Activated B cell treated with CpG ODN at 0.5 μM for 24 hours (primary cell): ENCODE measurements around the gene FDXACB1. TPM values are rescaled to one million over a fixed set of nuclear protein-coding genes. Genes with fewer than 3 reads are reported as not detected.

ENCODE experiments used
- ATAC-seq: fragments of 200-7000 bp; cut with Tn5 transposase; one replicate; pipeline ENCODE4 v1.10.0; 2021; ENCODE audit warnings: low read depth, mild to moderate bottlenecking, moderate library complexity
- CTCF ChIA-PET: fragments of 350-600 bp; sonication (Branson Sonifier 250); formaldehyde crosslinking; loops from one replicate; lab custom pipeline; 2021; ENCODE audit warnings: antibody characterized with exemption; lab: Charles Lee
- POLR2A ChIA-PET: fragments of 350-600 bp; sonication (Branson Sonifier 250); formaldehyde crosslinking; loops from one replicate; lab custom pipeline; 2021; ENCODE audit warnings: antibody characterized with exemption; lab: Charles Lee
- DNase-seq: peaks from one replicate; pipeline ENCODE4 v3.0.0; 2022
- H3K27ac Mint-ChIP-seq: one replicate; pipeline ENCODE4 v1.8.0; 2020; ENCODE audit warnings: mixed read lengths
- H3K27me3 Mint-ChIP-seq: one replicate; pipeline ENCODE4 v1.8.0; 2021; ENCODE audit warnings: mixed read lengths
- H3K36me3 Mint-ChIP-seq: one replicate; pipeline ENCODE4 v1.8.0; 2021; ENCODE audit warnings: low read depth, mixed read lengths
- H3K4me1 Mint-ChIP-seq: one replicate; pipeline ENCODE4 v1.8.0; 2021; ENCODE audit warnings: mixed read lengths
- H3K4me3 Mint-ChIP-seq: one replicate; pipeline ENCODE4 v1.8.0; 2020; ENCODE audit warnings: mild to moderate bottlenecking, mixed read lengths
- H3K9me3 Mint-ChIP-seq: one replicate; pipeline ENCODE4 v1.8.0; 2020; ENCODE audit warnings: mixed read lengths
- CTCF ChIP-seq: fragments of 200-600 bp; IDR thresholded peaks from one replicate; pipeline ENCODE4 v1.8.0; 2022; ENCODE audit warnings: antibody characterized with exemption, mild to moderate bottlenecking
- intact Hi-C: fragments of 100-400 bp; cut with micrococcal nuclease; formaldehyde crosslinking; loops from one replicate; pipeline ENCODE4 v1.15.1; 2024
- total RNA-seq: library from RNA; stranded (reverse); gene quantifications from 2 replicates; pipeline ENCODE4 v1.2.3, GENCODE V29; 2022

Gene FDXACB1
- total RNA-seq, 1 donor from 2014 or later, result 7.4 TPM

GRCh38 chr11:111917788-111918187 lies 38.8 kb upstream of the FDXACB1 start:
- CTCF ChIA-PET, result no interaction called here
- H3K27ac Mint-ChIP-seq, result no peak overlapping the region

GRCh38 chr11:111917312-111917711 lies 38.3 kb upstream of the FDXACB1 start:
- Mint-ChIP-seq H3K27ac (no peak overlapping the region), H3K36me3 (no peaks in the 10 kb centered on the region), H3K27me3 (peaks cover 39% of the 10 kb centered on the region), H3K9me3 (no peaks in the 10 kb centered on the region), H3K4me1 (no peaks in the 10 kb centered on the region), H3K4me3 (no peak overlapping the region)
- DNase-seq (no peak), ATAC-seq (no peak)
- intact Hi-C loops, result no loop called here
- ChIA-PET CTCF (no interaction called here), POLR2A (no interaction called here)
- TF ChIP-seq CTCF, result no peak

More at GRCh38 chr11:111917788-111918187, 38.8 kb upstream of the FDXACB1 start:
- no peaks in the 10 kb centered on the region for H3K36me3 Mint-ChIP-seq
- TF ChIP-seq CTCF, result no peak
- intact Hi-C loops, result no loop called here
- no peak for DNase-seq
- no peak for ATAC-seq
- POLR2A ChIA-PET, result no interaction called here
- no peaks in the 10 kb centered on the region for H3K9me3 Mint-ChIP-seq
- H3K27me3 Mint-ChIP-seq, result peaks cover 38% of the 10 kb centered on the region
- H3K4me1 Mint-ChIP-seq, result no peaks in the 10 kb centered on the region
- no peak overlapping the region for H3K4me3 Mint-ChIP-seq

GRCh38 chr11:111916768-111917167 lies 37.8 kb upstream of the FDXACB1 start:
- DNase-seq, result no peak
- no peaks in the 10 kb centered on the region for H3K36me3 Mint-ChIP-seq
- peaks cover 44% of the 10 kb centered on the region for H3K27me3 Mint-ChIP-seq
- H3K9me3 Mint-ChIP-seq, result no peaks in the 10 kb centered on the region
- no peak for TF ChIP-seq CTCF
- H3K4me1 Mint-ChIP-seq, result no peaks in the 10 kb centered on the region
- CTCF ChIA-PET, result no interaction called here
- intact Hi-C loops, result no loop called here
- H3K4me3 Mint-ChIP-seq, result no peak overlapping the region
- no peak overlapping the region for H3K27ac Mint-ChIP-seq
- POLR2A ChIA-PET, result no interaction called here
- no peak for ATAC-seq

GRCh38 chr11:111913997-111914396 lies 35.0 kb upstream of the FDXACB1 start:
- DNase-seq, result no peak
- no peak for ATAC-seq
- no peak overlapping the region for H3K27ac Mint-ChIP-seq
- TF ChIP-seq CTCF, result no peak
- no peaks in the 10 kb centered on the region for H3K4me1 Mint-ChIP-seq
- ChIA-PET CTCF (no interaction called here), POLR2A (interaction anchor here (1.2 kb wide), 1 partner anchor 13 kb away, joined by 3 read pairs; no protein-coding TSS in a partner anchor)
- no peaks in the 10 kb centered on the region for H3K9me3 Mint-ChIP-seq
- H3K4me3 Mint-ChIP-seq, result no peak overlapping the region
- intact Hi-C loops, result no loop called here
- peaks cover 55% of the 10 kb centered on the region for H3K27me3 Mint-ChIP-seq
- no peaks in the 10 kb centered on the region for H3K36me3 Mint-ChIP-seq

- POLR2A ChIA-PET, result interaction anchor here (0.5 kb wide), 1 partner anchor 135 kb away, joined by 9 read pairs; no protein-coding TSS in a partner anchor
- no peak overlapping the region for H3K4me3 Mint-ChIP-seq
- no peak overlapping the region for H3K27ac Mint-ChIP-seq
- no peak for TF ChIP-seq CTCF
- ATAC-seq (no peak), DNase-seq (no peak)
- H3K4me1 Mint-ChIP-seq, result no peaks in the 10 kb centered on the region
- H3K36me3 Mint-ChIP-seq, result no peaks in the 10 kb centered on the region
- peaks cover 58% of the 10 kb centered on the region for H3K27me3 Mint-ChIP-seq
- intact Hi-C loops, result no loop called here
- no peaks in the 10 kb centered on the region for H3K9me3 Mint-ChIP-seq
- CTCF ChIA-PET, result no interaction called here
Measured at GRCh38 chr11:111913031-111913861, 34.3 kb upstream of the FDXACB1 start.
